DMS53 (cell line): Measurements from ENCODE around the gene NFKB2.
A peak's percentile ranks its signal among the peaks of the same experiment; 100 is the strongest.

Experiments used
- DNase-seq: peaks from one replicate; lab custom pipeline; 2025; lab: John Stamatoyannopoulos, UW

NFKB2 gene

GRCh38 chr10:102451105-102451969, 55.8 kb downstream of the NFKB2 start, which contains the start of gene C10orf95:
C10orf95 (minus strand) TSS chr10:102451543; CDS start chr10:102451093, 450 bp downstream.
- DNase-seq, result peak; percentile 83
